Measurements from ENCODE around the gene GAS5.
"Not testable (repeated sequence)": the region's sequence is repeated elsewhere in the genome, so short reads cannot be mapped to it uniquely, and the experiment has no call there.

- TF ChIP-seq CTCF (IDR thresholded peaks at IDR 0.05; ENCODE audit: low read length); EZH2 (IDR thresholded peaks at IDR 0.05; ENCODE audit: borderline replicate concordance, low read length): not testable (repeated sequence)
These were observed 8.2 kb downstream of the GAS5 start for GRCh38 chr1:173859547-173859946.
